Renal pelvis (tissue), 3 donors: Measurements from ENCODE around the gene C12orf50. TPM values are rescaled to one million over a fixed set of nuclear protein-coding genes. Genes with fewer than 3 reads are reported as not detected.

Experiments
- polyA plus RNA-seq, 3 donors: library from polyadenylated mRNA; unstranded; fragments of 120-200 nt; gene quantifications; one replicate each; pipeline ENCODE4 v1.2.1, GENCODE V29; 2013; ENCODE audit not compliant: insufficient read length in 3 of 3

C12orf50 gene
- polyA plus RNA-seq, 3 donors: 0.16 to 0.82 (median 0.56) TPM

Other genes with a start within 250 kb of the C12orf50 start
- gene CEP290, start 112.7 kb upstream of the C12orf50 start, polyA plus RNA-seq: 10 to 100 TPM; 22.5 to 31.6 (median 27.4) TPM
- 10 to 100 TPM; 20.7 to 24.7 (median 24.2) TPM for gene TMTC3, start 112.9 kb upstream of the C12orf50 start, polyA plus RNA-seq